ENCODE results near the gene OR10J4. TPM values are rescaled to one million over a fixed set of nuclear protein-coding genes. Genes with fewer than 3 reads are reported as not detected.

The OR10J4 gene
- total and polyA plus RNA-seq, 11 donors: not detected

GRCh38 chr1:159428536-159428935, 3.5 kb upstream of the OR10J4 start:
- 70 to 80% (median 75%) methylated on average over 3 of the region's 3 CpGs for WGBS, 4 donors
- Histone ChIP-seq H3K4me3 (no peak overlapping the region), H3K36me3 (no peaks in the 10 kb centered on the region), H3K9me3 (no peaks in the 10 kb centered on the region), H3K27me3 (no peaks in the 10 kb centered on the region), H3K27ac (no peak overlapping the region), H3K4me1 (peaks cover 0 to 4% (median 0%) of the 10 kb centered on the region in 12 donors)
- ATAC-seq (no peak), DNase-seq (no peak)
- intact Hi-C loops (cut with DNase I): no loop called here
- TF ChIP-seq POLR2A (IDR thresholded peaks at IDR 0.05): no peak
- TF ChIP-seq, protein P1, sequence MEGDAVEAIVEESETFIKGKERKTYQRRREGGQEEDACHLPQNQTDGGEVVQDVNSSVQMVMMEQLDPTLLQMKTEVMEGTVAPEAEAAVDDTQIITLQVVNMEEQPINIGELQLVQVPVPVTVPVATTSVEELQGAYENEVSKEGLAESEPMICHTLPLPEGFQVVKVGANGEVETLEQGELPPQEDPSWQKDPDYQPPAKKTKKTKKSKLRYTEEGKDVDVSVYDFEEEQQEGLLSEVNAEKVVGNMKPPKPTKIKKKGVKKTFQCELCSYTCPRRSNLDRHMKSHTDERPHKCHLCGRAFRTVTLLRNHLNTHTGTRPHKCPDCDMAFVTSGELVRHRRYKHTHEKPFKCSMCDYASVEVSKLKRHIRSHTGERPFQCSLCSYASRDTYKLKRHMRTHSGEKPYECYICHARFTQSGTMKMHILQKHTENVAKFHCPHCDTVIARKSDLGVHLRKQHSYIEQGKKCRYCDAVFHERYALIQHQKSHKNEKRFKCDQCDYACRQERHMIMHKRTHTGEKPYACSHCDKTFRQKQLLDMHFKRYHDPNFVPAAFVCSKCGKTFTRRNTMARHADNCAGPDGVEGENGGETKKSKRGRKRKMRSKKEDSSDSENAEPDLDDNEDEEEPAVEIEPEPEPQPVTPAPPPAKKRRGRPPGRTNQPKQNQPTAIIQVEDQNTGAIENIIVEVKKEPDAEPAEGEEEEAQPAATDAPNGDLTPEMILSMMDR (IDR thresholded peaks at IDR 0.05): no peak

DNA sequence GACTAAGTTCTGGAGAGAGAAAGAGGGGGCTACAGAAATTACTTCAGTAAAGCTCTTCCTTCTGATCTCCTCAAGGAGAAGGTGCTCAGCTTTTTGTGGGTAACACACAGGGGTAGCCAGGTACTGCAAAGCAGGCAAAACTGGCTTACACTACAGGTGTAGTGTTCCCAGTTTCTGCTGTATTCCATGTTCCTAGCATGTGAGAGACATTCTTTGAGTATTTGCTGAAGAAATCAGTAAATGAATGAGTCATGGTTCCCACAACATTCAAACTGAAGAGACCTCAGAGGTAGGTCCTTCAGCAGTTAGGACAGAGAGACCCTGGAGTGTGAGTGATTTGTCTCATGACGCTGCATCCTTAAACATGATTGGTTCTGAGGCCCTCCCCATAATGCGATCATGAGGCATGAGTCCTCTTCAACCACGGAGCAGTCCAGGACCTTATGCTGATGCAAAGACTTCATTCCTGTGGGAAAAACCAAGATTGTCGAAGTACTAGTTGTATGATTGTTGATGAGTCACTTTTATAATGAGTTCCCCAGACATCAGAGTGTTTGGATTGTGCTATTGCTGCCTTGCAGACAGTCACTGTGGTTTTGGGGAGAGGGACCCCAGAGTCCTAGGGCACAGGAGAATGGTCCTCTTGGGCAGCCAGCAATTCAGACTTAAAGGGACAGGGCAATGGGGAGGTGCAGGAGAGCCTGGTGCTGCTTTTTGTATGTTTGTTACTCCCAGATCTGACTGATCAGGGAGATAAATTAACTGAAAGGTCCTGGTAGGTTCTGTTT, 2.7 kb upstream of the OR10J4 start:
- Histone ChIP-seq H3K27ac (no peak overlapping the region), H3K27me3 (no peaks in the 10 kb centered on the region), H3K4me1 (peaks cover 0 to 4% (median 0%) of the 10 kb centered on the region in 12 donors), H3K4me3 (no peak overlapping the region), H3K36me3 (no peaks in the 10 kb centered on the region), H3K9me3 (no peaks in the 10 kb centered on the region)
- TF ChIP-seq, protein P1 (IDR thresholded peaks at IDR 0.05): no peak
- no peak for TF ChIP-seq POLR2A (IDR thresholded peaks at IDR 0.05)
- no peak for ATAC-seq
- 73 to 84% (median 79%) methylated on average over 4 of the region's 4 CpGs for WGBS, 4 donors
- intact Hi-C loops (cut with DNase I): no loop called here
- no peak for DNase-seq

GRCh38 chr1:159430985-159431384, 1.0 kb upstream of the OR10J4 start:
- WGBS, 4 donors: 80 to 89% (median 87%) methylated on average over 6 of the region's 6 CpGs
- H3K4me1 ChIP-seq: peaks cover 0 to 4% (median 0%) of the 10 kb centered on the region in 12 donors
- intact Hi-C loops (cut with DNase I): no loop called here
- H3K9me3 ChIP-seq: no peaks in the 10 kb centered on the region
- peak overlapping the region in 1 of 12 donors; percentile 14 for H3K27ac ChIP-seq
- no peaks in the 10 kb centered on the region for H3K36me3 ChIP-seq
- DNase-seq: peak in 1 of 5 donors; percentile 7
- H3K27me3 ChIP-seq: no peaks in the 10 kb centered on the region
- TF ChIP-seq, protein P1 (IDR thresholded peaks at IDR 0.05): no peak
- TF ChIP-seq POLR2A (IDR thresholded peaks at IDR 0.05): no peak
- H3K4me3 ChIP-seq: no peak overlapping the region
- peak in 2 of 4 donors; percentile 27 to 62 for ATAC-seq

- peak in 1 of 4 donors; percentile 16 for ATAC-seq
- 43 to 75% (median 72%) methylated on average over 4 of the region's 4 CpGs for WGBS, 4 donors
- intact Hi-C loops (cut with DNase I): no loop called here
These were observed 4.5 kb downstream of the OR10J4 start for GRCh38 chr1:159436469-159436868.

More at GRCh38 chr1:159436469-159436868, 4.5 kb downstream of the OR10J4 start:
- Histone ChIP-seq H3K27me3 (no peaks in the 10 kb centered on the region), H3K4me1 (peaks cover 0 to 6% (median 0%) of the 10 kb centered on the region in 12 donors), H3K36me3 (no peaks in the 10 kb centered on the region), H3K27ac (no peak overlapping the region), H3K9me3 (no peaks in the 10 kb centered on the region), H3K4me3 (no peak overlapping the region)
- no peak for TF ChIP-seq POLR2A (IDR thresholded peaks at IDR 0.05)
- TF ChIP-seq, protein P1 (IDR thresholded peaks at IDR 0.05): no peak
- no peak for DNase-seq
